Activated CD4-positive, CD25-positive, alpha-beta regulatory T cell (primary cell): ENCODE measurements around the gene LINGO3.

Experiments used
- DNase-seq, 4 experiments: peaks; one replicate each; lab custom pipeline; 2025; lab: John Stamatoyannopoulos, UW

LINGO3 gene

DNA sequence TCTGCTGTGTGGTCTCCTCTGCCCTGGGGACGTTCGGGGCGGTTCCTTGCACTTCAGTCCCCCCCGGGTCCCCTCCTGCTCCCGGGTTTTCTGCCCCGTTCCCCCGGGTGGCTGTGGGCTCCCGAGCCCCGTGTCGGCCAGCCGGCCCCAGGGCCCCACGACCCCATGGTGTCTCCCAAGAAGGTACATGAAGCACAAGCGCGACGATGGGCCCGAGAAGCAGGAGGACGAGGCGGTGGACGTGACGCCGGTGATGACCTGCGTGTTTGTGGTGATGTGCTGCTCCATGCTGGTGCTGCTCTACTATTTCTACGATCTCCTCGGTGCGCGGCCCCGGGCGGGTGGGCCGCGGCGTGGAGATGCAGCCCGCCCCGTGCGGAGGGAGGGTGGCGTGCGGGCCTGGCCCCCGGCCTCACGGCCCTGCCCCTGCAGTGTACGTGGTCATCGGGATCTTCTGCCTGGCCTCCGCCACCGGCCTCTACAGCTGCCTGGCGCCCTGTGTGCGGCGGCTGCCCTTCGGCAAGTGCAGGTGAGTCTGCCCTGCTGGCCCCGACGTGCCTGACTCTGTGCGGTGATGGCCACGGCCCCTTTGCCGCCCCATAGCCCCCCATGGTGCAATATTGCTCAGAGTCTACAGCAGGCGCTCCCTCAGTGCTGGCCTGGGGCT lies 31.8 kb upstream of the LINGO3 start:
- DNase-seq: no peak

DNA sequence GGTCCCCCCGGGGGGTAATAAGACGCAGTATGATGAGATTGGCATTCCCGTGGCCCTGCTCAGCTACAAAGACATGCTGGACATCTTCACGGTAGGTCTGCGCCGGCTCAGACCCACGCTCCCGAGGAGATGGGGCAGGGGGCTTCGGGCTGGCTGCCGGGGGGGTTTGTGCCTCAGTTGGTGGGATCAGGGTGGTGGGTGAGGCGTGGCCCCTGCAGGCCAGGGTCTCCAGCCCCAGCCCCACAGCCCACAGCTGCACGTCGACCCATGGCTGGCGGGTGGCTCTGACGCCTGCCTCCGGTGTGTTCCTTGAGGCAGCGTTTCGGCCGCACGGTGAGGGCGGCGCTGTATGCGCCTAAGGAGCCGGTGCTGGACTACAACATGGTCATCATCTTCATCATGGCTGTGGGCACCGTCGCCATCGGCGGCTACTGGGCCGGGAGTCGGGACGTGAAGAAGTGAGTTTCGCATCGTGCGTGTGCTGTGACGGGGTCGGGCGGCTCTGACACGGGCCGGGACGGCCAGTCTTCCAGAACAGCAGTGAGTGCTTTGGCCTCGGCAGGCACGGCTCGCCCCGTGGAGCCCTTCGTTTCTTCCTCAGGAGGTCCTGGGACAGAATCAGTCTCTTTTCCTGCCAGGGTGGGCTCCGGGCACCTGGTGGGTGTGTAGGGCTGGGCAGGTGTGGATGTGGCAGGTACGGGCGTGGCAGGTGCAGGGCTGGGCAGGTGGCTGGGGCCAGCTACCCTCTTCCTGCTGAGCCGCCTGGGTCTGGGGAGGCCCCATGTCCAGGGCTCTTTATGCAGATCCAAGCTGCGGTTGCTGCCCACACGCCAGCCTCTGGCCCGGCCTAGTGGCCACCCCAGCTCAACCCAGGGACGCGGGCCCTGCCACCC lies 31.0 kb upstream of the LINGO3 start:
- DNase-seq: no peak

DNA sequence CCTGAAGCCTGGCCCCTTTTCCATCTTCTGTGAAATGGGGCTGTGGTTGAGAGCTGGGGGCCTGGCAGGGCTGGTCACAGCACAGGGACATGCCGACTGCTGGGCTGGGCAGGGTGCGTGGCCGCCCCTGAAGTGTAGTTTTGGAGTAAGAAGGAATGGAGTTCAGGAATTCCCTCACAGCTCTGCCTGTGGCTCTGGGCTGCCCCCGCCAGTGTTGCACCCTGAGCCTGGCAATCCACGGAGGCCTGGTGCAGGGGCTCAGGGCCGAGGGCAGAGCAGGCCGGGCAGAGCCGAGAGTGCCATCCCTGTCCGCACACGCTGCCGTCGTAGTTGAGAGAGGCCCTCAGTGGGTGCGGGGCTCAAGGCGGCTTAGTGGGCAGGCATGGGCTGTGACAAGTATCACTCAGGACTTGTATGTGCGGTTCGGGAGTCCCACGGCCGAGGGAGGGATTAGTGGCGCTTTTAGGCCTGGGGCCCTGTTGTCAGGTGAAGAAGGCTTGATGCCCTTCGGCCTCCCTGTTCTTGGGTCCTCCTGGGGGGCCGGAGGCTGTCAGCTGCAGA lies 30.2 kb upstream of the LINGO3 start:
- no peak for DNase-seq

DNA sequence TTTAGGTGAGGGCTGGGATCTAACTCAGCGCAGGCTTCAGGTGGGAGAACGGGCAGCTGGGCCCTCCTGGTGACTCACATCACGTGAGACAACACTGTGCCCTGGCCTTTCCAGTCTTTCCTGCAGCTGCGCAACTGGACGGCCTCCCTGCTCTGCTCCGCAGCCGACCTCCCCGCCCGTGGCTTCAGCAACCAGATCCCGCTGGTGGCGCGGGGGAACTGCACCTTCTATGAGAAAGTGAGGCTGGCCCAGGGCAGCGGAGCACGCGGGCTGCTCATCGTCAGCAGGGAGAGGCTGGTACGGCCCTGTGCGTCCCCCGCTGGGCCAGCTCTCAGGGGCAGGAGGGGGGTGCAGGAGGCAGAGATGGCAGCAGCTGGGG lies 29.4 kb upstream of the LINGO3 start:
- no peak for DNase-seq

DNA sequence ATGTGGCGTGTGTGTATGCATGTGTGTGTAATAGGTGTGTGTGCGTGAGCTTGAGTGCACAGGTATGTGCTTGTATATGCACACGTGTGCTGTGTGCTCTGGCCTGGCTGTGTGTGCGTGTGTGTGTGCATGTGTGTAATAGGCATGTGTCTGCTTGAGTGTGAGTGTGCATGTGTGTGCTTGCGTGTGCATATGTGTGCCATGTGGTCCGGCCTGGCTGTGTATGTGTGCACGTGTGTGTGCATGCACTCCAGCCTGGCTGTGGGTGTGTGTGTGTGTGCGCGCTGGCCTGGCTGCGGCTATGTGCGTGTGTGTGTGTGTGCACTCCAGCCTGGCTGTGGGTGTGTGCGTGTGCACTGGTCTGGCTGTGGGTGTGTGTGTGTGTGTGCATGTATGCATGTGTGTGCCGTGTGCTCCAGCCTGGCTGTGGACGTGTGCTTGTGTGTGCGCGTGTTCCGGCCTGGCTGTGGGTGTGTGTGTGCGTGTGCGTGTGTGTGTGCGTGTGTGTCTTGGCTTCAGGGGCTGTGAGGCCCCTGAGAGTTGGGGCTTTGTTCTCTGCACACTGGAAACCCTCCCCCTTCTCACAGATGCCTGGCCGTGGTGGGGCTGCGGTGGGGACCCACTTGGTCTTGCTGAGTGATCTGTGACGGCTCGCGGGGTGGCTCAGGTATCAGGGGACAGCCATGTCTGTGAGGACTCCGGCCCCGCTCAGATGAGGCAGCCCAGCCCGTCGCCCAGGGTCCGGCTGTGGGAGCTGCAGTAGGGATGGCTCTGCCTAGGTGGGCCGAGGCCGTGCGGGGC lies 28.8 kb upstream of the LINGO3 start:
- no peak for DNase-seq

DNA sequence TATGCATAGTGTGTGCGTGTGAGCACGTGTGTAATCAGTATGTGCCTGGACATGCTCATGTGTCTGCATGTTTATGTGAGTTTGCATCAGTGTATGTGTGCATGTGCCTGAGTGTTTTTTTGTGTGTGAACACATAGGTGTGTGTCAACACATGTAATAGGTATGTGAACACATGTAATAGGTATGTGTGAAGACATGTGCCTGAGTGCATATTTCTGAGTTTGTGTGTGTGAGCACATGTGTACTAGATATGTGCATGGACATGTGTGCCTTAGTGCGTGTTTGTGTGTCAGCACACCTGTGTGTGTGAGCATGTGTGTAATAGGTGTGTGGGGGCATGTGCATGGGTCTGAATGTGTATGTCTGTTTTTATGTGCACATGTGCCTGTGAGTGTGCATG lies 27.9 kb upstream of the LINGO3 start:
- DNase-seq: no peak

DNA sequence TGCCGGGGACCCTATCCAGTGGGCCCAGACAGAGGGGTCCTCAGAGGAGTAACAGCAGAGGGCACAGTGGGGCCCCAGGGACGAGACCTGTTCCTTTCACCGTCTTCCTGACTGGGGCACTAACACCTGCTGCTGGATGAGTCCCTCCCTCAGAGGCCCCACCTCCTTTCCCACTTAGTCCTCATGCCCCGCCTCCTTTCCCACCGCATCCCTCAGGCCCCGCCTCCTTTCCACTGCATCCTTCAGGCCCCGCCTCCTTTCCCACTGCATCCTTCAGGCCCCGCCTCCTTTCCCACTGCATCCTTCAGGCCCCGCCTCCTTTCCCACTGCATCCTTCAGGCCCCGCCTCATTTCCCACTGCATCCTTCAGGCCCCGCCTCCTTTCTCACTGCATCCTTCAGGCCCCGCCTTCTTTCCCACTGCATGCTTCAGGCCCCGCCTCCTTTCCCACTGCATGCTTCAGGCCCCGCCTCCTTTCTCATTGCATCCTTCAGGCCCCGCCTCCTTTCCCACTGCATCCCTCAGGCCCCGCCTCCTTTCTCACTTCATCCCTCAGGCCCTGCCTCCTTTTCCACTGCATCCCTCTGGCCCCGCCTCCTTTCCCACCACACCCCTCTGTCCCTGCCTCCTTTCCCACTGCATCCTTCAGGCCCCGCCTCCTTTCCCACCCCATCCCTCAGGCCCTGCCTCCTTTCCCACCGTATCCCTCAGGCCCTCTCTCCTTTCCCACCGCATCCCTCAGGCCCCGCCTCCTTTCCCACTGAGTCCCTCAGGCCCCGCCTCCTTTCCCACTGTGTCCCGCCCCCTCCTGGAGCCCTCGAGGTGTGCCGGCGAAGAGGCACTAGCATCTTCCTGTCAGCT lies 27.3 kb upstream of the LINGO3 start:
- DNase-seq: no peak

DNA sequence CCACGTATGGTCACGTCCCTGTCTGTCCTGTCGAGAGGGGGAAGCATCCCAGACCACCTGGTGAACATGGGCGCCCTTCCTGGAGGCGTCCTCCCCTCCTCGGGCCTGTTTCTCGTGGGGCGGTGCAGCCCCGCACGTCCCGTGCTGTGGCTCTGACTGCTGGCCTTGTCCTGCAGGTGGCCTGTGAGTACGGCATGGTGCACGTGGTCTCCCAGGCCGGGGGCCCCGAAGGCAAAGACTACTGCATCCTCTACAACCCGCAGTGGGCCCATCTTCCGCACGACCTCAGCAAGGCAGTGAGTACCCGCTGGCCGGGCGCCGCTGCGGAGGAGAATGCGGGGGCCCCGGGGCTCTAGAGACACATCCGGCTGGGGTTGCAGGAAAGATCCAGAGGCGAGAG lies 26.5 kb upstream of the LINGO3 start:
- no peak for DNase-seq

DNA sequence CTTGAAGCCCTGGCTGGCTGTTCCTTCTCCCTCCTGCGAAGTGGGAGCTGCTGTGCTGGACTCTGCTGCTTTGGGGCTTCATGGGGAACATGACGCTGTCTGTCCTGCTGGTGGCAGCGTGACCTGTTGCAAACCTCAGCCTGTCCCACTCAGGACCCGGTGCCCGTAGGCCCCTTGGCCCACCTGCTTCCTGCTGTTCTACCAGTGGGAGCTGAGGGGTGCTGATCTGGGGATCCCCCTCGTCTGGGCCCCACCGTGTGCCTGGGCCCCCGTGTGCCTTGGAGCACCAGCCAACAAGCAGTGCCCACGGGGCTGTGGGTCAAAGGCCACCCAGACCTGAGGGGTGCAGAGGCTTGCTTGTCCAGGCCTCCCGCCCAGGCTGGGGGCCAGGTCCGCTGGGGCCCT lies 25.9 kb upstream of the LINGO3 start:
- DNase-seq: no peak

DNA sequence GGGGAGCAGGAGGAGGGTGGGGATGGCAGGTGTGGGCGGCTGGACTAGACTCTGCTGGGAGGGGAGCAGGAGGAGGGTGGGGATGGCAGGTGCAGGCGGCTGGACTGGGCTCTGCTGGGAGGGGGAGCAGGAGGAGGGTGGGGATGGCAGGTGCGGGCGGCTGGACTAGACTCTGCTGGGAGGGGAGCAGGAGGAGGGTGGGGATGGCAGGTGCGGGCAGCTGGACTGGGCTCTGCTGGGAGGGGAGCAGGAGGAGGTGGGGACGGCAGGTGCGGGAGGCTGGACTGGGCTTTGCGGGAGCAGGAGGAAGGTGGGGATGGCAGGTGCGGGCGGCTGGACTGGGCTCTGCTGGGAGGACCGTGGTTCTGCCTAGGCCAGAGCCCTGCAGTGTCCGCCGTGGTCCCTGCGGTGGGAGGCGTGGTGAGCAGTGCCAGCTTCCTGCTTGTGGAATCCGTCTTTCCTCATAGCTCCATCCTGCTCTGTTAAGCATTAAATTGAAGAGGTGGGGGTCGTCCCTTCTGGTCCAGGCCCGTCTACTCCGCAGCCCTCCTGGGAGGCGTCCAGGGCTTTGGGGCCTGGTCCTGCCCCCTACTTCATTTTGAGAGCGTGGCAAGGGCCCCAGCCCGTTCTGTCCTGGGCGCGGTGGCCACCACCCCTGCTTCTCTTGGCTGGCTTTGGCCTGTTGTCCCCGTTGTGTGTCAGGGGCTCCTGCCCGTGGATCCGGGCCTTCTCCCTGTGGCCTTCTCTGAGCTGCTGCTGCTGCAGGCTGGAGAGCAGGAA lies 25.3 kb upstream of the LINGO3 start:
- no peak for DNase-seq

DNA sequence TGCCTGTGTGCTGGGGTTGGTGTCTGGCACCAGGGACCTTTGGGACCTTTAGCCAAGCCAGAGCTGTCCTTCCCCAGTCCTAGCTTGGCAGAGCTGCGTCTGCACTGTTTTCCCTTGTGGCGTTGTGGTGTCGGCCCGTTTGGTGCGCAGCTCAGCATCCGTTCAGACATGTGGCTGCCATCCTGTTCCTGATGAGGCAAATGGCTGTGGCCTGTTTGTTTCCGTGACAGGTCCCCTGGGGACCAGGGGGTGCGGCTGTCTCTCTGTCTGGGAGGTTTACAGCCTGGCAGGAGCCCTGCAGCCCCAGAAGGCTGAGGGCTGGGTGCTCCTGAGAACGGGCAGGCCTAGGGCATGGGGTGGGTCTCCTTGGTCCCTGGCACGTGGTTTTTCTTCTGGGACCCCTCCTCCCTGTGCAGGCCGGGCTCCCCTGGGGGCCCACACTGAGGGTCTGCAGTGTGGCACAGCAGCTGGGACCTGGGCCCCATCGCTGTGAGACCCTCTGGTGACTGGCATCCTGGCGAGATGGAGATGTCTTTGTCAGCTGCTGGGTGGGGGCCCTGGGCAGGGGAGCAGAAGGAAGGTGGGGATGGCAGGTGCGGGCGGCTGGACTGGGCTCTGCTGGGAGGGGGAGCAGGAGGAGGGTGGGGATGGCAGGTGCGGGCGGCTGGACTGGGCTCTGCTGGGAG lies 24.5 kb upstream of the LINGO3 start:
- DNase-seq: no peak

DNA sequence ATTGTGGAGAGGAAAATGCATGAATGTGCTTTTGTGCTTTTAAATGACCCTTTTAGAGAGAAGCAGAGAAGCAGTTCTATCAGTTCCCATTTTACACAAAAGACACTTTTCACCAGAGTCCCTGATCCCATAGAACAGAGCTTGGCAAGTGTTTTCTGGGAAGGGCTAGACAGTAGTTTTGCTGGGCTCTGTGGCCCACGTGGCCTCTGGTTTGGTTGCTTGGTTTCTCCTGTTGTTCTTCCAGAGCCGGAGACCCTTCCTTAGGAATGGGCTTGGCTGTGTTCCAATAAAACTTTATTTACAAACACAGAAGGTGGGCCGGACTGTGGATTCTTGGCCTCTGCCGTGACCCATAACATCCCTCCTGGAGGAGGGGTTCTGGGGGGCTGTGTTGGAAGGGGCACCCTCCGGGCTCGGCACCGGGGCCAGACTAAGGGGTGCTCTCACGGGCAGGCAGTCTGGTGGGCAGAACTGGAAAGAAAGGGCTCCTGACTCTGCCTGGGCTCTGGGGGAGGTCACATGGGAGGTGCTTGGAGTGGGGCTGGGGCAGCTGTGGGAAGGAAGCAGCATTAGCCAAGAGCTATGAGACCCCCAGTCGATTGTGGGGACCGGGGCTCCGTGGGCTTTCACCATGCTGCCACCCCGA lies 23.8 kb upstream of the LINGO3 start:
- no peak for DNase-seq

DNA sequence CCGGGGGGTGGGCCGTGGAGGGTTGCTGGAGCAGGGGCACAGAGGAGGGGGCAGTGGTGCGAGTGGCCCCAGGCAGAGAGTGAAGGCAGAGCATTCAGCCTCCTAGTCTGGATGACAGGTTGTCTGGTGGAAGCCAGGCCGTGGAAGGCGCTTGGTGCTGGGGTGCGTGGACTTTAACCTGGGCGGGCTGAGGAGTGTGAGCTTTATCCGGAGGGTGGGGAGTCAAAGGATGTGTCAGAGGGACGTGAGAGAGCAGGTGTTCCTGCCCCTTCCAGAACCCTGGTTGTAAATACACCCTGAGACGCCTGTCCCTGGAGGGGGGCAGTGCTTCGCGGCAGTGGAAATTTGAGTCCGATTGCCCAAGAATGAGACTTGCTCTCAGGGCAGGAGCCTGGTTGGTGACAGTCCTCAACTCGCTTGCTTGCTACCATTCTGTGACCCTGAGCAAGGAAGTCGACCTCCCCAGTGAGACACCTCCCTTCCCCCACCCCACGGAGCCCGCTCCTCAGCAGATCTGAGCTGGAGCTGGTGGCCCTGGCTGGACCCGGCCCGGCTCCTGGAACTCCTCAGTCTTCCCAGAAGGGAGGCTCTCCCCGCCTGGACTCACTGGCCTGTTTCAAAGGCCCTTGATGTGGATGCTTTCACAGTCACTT lies 22.8 kb upstream of the LINGO3 start:
- DNase-seq: no peak

DNA sequence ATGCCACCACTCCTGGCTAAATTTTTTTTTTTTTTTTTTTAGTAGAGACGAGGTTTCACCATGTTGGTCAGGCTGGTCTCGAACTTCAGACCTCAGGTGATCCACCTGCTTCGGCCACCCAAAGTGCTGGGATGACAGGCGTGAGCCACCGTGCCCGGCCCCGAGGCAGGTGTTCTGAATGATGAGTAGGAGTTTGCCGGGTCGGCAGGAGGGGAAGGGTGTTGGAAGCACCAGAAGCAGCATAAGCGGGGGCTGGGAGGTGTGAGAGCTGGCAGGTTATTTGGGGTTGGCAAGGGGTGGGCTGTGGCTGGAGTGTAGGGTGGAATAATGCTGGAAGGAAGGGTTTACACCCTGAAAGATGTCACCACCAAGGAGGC lies 22.3 kb upstream of the LINGO3 start:
- no peak for DNase-seq

DNA sequence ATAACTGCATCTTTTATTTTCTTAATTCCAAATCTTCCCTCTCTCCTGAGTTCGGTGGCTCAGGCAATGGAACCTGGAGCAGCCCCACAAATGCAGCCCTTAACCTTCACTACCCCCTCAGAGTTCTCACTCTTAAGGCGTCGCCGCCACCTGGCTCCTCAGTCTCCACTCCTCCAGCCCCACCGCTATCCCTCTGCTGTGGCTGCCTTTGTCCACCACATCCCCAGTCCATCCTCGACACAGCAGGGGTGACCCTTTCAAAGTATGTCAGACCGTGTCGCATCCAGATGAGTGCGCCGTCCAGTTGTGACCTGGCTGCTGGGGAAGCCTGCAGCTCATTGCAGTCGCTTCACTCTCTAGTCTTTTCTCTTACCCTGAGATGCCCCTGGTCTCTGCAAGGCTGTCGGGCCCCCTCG lies 21.6 kb upstream of the LINGO3 start:
- DNase-seq: no peak

DNA sequence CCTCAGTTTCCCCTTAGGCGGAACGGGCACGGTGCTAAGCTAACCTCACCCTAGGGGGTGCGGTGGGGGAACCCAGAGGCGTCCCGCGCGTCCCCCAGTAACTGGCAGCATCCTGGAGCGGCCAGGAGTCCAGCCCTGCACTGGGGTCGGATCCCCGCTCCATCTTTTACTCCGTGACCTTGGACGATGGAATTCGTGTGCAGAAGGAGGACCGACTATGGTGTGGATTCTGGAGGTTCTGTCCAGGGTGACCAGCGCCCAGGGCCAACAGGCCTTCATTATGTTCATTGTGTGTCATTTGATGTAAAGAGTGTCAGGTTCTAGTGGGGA lies 21.2 kb upstream of the LINGO3 start:
- no peak for DNase-seq

DNA sequence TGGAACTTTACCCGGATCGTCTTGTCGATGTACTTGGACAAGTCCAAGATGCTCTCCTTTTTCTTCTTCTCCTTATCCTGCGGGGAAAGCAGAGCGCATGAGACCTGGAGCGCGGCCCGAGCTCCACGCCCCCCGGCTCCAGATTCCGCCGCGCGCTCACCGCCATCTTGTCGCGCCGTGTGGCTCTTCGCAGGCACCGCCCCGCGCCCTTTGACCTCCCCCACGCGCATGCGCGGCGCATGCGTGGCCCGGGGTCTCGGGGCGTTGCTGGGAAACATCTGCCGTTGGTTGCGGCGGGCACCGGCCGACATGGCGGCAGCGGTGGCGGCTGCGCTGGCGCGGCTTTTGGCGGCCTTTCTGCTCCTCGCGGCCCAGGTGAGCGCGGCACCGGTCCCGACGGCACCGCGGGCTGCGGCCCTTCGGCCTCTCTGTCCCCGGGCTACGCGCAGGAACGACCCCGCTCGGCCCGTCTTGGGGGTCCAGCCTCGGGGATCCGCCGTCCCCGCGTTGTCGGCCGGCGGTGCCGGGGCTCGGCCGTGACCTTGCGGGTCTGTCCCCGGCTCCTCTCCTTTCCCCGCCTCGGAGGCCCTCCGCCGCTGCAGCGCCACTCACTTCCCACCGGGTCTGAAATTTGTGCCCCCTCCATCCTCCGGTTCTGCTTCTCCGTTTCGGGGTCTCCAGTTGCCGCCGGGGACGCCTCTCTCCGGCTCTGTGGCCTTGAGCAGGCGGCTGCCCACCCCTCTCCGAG lies 20.6 kb upstream of the LINGO3 start, which contains the start of the genes LSM7 and SPPL2B:
TSS of gene LSM7 (minus strand) at position 186 of the 748 bp plus-strand sequence. CDS start at position 166, 20 bp downstream.
TSS of gene SPPL2B (plus strand) at position 284 of the 748 bp plus-strand sequence. CDS start at position 310, 26 bp downstream.
- peak; percentile 83 to 90 (median 85) for DNase-seq

DNA sequence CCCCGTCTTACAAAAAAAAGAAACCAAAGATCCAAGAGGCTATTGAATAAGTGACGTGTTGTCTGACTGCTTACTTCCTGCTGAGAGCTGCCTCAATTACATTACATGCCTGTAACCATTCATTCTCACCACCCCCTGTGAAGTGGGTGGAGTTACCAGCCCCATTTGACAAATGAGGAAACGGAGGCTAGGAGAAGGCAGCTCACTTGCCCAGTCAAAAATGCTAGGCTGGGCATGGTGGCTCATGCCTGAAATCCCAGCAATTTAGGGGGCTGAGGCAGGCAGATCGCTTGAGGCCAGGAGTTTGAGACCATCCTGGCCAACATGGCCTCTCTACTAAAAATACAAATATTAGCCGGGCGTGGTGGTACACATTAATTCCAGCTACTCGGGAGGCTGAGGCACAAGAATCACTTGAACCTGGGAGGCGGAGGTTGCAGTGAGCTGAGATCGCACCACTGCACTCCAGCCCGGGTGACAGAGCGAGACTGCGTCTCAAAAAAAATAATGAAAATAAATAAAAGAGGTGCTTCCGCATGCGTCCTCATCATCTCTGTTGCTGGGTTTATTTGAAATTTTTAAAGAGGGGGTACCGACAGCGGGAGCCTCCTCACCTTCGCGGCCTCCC lies 19.9 kb upstream of the LINGO3 start:
- DNase-seq: no peak
